Measurements from ENCODE around the gene SNX4.

Gene SNX4

GRCh38 chr3:125433611-125434041 lies 86.4 kb downstream of the SNX4 start:
- 80% methylated on average over 6 of the region's 6 CpGs for WGBS
- H3K18ac ChIP-seq (ENCODE audit: low read depth in 1 of 2, low read length in 2 of 2) = no peak overlapping the region
- no peak overlapping the region for H3K4me3 ChIP-seq (ENCODE audit: insufficient read depth in 1 of 2, low read depth in 1 of 2, low read length in 2 of 2)
- no peaks in the 10 kb centered on the region for H3K9me3 ChIP-seq (ENCODE audit: control insufficient read depth, low read length)
- H2AK5ac ChIP-seq (ENCODE audit: low read length, severe bottlenecking) = no peak overlapping the region
- H3K4me2 ChIP-seq (ENCODE audit: low read length, poor library complexity, severe bottlenecking) = no peak overlapping the region
- no peak overlapping the region for H4K91ac ChIP-seq (ENCODE audit: low read length)
- no peak overlapping the region for H3K9ac ChIP-seq (ENCODE audit: low read length)
- H2BK12ac ChIP-seq (ENCODE audit: low read length in 2 of 2) = no peak overlapping the region
- H3K27ac ChIP-seq (ENCODE audit: low read length, poor library complexity, severe bottlenecking) = no peak overlapping the region
- H3K79me1 ChIP-seq (replicated peaks; ENCODE audit: low read length, poor library complexity, severe bottlenecking) = no peaks in the 10 kb centered on the region
- H3K27me3 ChIP-seq (ENCODE audit: control insufficient read depth in 1 of 2, insufficient read depth in 1 of 2, low read length in 2 of 2) = no peaks in the 10 kb centered on the region
- no peak overlapping the region for H3K4ac ChIP-seq (ENCODE audit: low read depth in 1 of 2, low read length in 2 of 2)
- H2BK120ac ChIP-seq (ENCODE audit: low read depth, low read length) = no peak overlapping the region
- H4K8ac ChIP-seq (ENCODE audit: low read length) = no peak overlapping the region
- no peak for DNase-seq
- H2BK15ac ChIP-seq (ENCODE audit: low read depth, poor library complexity, severe bottlenecking) = no peak overlapping the region
- no peaks in the 10 kb centered on the region for H3K36me3 ChIP-seq (ENCODE audit: control insufficient read depth in 1 of 2, insufficient read depth in 2 of 2, low read depth in 1 of 2, low read length in 2 of 2)
- no peak overlapping the region for H3K14ac ChIP-seq (ENCODE audit: low read length in 2 of 2)
- H3K4me1 ChIP-seq (ENCODE audit: control insufficient read depth, insufficient read depth, low read depth, low read length) = peaks cover 1% of the 10 kb centered on the region
- H3K23ac ChIP-seq (ENCODE audit: low read length in 2 of 2) = no peak overlapping the region
- no peak overlapping the region for H2AFZ ChIP-seq (ENCODE audit: low read depth, low read length)
- H2BK5ac ChIP-seq (ENCODE audit: low read depth, low read length, poor library complexity, severe bottlenecking) = no peak overlapping the region

GRCh38 chr3:125433091-125433534 lies 86.9 kb downstream of the SNX4 start:
- H2AFZ ChIP-seq (ENCODE audit: low read depth, low read length) = no peak overlapping the region
- no peak overlapping the region for H3K4me3 ChIP-seq (ENCODE audit: insufficient read depth in 1 of 2, low read depth in 1 of 2, low read length in 2 of 2)
- no peaks in the 10 kb centered on the region for H3K27me3 ChIP-seq (ENCODE audit: control insufficient read depth in 1 of 2, insufficient read depth in 1 of 2, low read length in 2 of 2)
- H3K23ac ChIP-seq (ENCODE audit: low read length in 2 of 2) = no peak overlapping the region
- no peak overlapping the region for H4K91ac ChIP-seq (ENCODE audit: low read length)
- no peak overlapping the region for H2AK5ac ChIP-seq (ENCODE audit: low read length, severe bottlenecking)
- no peaks in the 10 kb centered on the region for H3K4me1 ChIP-seq (ENCODE audit: control insufficient read depth, insufficient read depth, low read depth, low read length)
- H3K27ac ChIP-seq (ENCODE audit: low read length, poor library complexity, severe bottlenecking) = no peak overlapping the region
- H3K36me3 ChIP-seq (ENCODE audit: control insufficient read depth in 1 of 2, insufficient read depth in 2 of 2, low read depth in 1 of 2, low read length in 2 of 2) = no peaks in the 10 kb centered on the region
- H2BK12ac ChIP-seq (ENCODE audit: low read length in 2 of 2) = no peak overlapping the region
- DNase-seq = no peak
- no peak overlapping the region for H3K4me2 ChIP-seq (ENCODE audit: low read length, poor library complexity, severe bottlenecking)
- H3K9me3 ChIP-seq (ENCODE audit: control insufficient read depth, low read length) = no peaks in the 10 kb centered on the region
- 85% methylated on average over 6 of the region's 6 CpGs for whole genome bisulfite sequencing
- H4K8ac ChIP-seq (ENCODE audit: low read length) = no peak overlapping the region
- no peak overlapping the region for H2BK5ac ChIP-seq (ENCODE audit: low read depth, low read length, poor library complexity, severe bottlenecking)
- H3K14ac ChIP-seq (ENCODE audit: low read length in 2 of 2) = no peak overlapping the region
- H3K18ac ChIP-seq (ENCODE audit: low read depth in 1 of 2, low read length in 2 of 2) = no peak overlapping the region
- no peak overlapping the region for H3K9ac ChIP-seq (ENCODE audit: low read length)
- H2BK120ac ChIP-seq (ENCODE audit: low read depth, low read length) = no peak overlapping the region
- no peaks in the 10 kb centered on the region for H3K79me1 ChIP-seq (replicated peaks; ENCODE audit: low read length, poor library complexity, severe bottlenecking)
- H3K4ac ChIP-seq (ENCODE audit: low read depth in 1 of 2, low read length in 2 of 2) = no peak overlapping the region
- H2BK15ac ChIP-seq (ENCODE audit: low read depth, poor library complexity, severe bottlenecking) = no peak overlapping the region

GRCh38 chr3:125431912-125432790 lies 87.9 kb downstream of the SNX4 start:
- no peak overlapping the region for H2AFZ ChIP-seq (ENCODE audit: low read depth, low read length)
- peak; percentile 17 for DNase-seq
- no peak overlapping the region for H2BK15ac ChIP-seq (ENCODE audit: low read depth, poor library complexity, severe bottlenecking)
- H3K18ac ChIP-seq (ENCODE audit: low read depth in 1 of 2, low read length in 2 of 2) = no peak overlapping the region
- H3K14ac ChIP-seq (ENCODE audit: low read length in 2 of 2) = no peak overlapping the region
- no peak overlapping the region for H3K9ac ChIP-seq (ENCODE audit: low read length)
- H4K8ac ChIP-seq (ENCODE audit: low read length) = no peak overlapping the region
- 85% methylated on average over 4 of the region's 5 CpGs for WGBS
- no peaks in the 10 kb centered on the region for H3K27me3 ChIP-seq (ENCODE audit: control insufficient read depth in 1 of 2, insufficient read depth in 1 of 2, low read length in 2 of 2)
- no peak overlapping the region for H2BK12ac ChIP-seq (ENCODE audit: low read length in 2 of 2)
- no peaks in the 10 kb centered on the region for H3K4me1 ChIP-seq (ENCODE audit: control insufficient read depth, insufficient read depth, low read depth, low read length)
- H3K27ac ChIP-seq (ENCODE audit: low read length, poor library complexity, severe bottlenecking) = no peak overlapping the region
- H3K79me1 ChIP-seq (replicated peaks; ENCODE audit: low read length, poor library complexity, severe bottlenecking) = no peaks in the 10 kb centered on the region
- H3K4ac ChIP-seq (ENCODE audit: low read depth in 1 of 2, low read length in 2 of 2) = no peak overlapping the region
- no peak overlapping the region for H2BK120ac ChIP-seq (ENCODE audit: low read depth, low read length)
- no peak overlapping the region for H3K4me3 ChIP-seq (ENCODE audit: insufficient read depth in 1 of 2, low read depth in 1 of 2, low read length in 2 of 2)
- H3K9me3 ChIP-seq (ENCODE audit: control insufficient read depth, low read length) = no peaks in the 10 kb centered on the region
- H3K23ac ChIP-seq (ENCODE audit: low read length in 2 of 2) = no peak overlapping the region
- no peaks in the 10 kb centered on the region for H3K36me3 ChIP-seq (ENCODE audit: control insufficient read depth in 1 of 2, insufficient read depth in 2 of 2, low read depth in 1 of 2, low read length in 2 of 2)
- no peak overlapping the region for H4K91ac ChIP-seq (ENCODE audit: low read length)
- H3K4me2 ChIP-seq (ENCODE audit: low read length, poor library complexity, severe bottlenecking) = no peak overlapping the region
- no peak overlapping the region for H2BK5ac ChIP-seq (ENCODE audit: low read depth, low read length, poor library complexity, severe bottlenecking)
- H2AK5ac ChIP-seq (ENCODE audit: low read length, severe bottlenecking) = no peak overlapping the region

- no peak overlapping the region for H3K4me3 ChIP-seq (ENCODE audit: insufficient read depth in 1 of 2, low read depth in 1 of 2, low read length in 2 of 2)
- H4K91ac ChIP-seq (ENCODE audit: low read length) = no peak overlapping the region
- no peak overlapping the region for H3K27ac ChIP-seq (ENCODE audit: low read length, poor library complexity, severe bottlenecking)
- no peak overlapping the region for H3K4me2 ChIP-seq (ENCODE audit: low read length, poor library complexity, severe bottlenecking)
- no peak overlapping the region for H2AK5ac ChIP-seq (ENCODE audit: low read length, severe bottlenecking)
- no peaks in the 10 kb centered on the region for H3K79me1 ChIP-seq (replicated peaks; ENCODE audit: low read length, poor library complexity, severe bottlenecking)
- H2BK15ac ChIP-seq (ENCODE audit: low read depth, poor library complexity, severe bottlenecking) = no peak overlapping the region
- H3K9ac ChIP-seq (ENCODE audit: low read length) = no peak overlapping the region
- H2AFZ ChIP-seq (ENCODE audit: low read depth, low read length) = no peak overlapping the region
- H3K14ac ChIP-seq (ENCODE audit: low read length in 2 of 2) = no peak overlapping the region
- H3K18ac ChIP-seq (ENCODE audit: low read depth in 1 of 2, low read length in 2 of 2) = no peak overlapping the region
- H3K4me1 ChIP-seq (ENCODE audit: control insufficient read depth, insufficient read depth, low read depth, low read length) = no peaks in the 10 kb centered on the region
- no peaks in the 10 kb centered on the region for H3K9me3 ChIP-seq (ENCODE audit: control insufficient read depth, low read length)
- H3K4ac ChIP-seq (ENCODE audit: low read depth in 1 of 2, low read length in 2 of 2) = no peak overlapping the region
- WGBS = 94% methylated on average over 2 of the region's 2 CpGs
- H2BK120ac ChIP-seq (ENCODE audit: low read depth, low read length) = no peak overlapping the region
- no peak for DNase-seq
- H3K23ac ChIP-seq (ENCODE audit: low read length in 2 of 2) = no peak overlapping the region
- no peaks in the 10 kb centered on the region for H3K36me3 ChIP-seq (ENCODE audit: control insufficient read depth in 1 of 2, insufficient read depth in 2 of 2, low read depth in 1 of 2, low read length in 2 of 2)
- no peaks in the 10 kb centered on the region for H3K27me3 ChIP-seq (ENCODE audit: control insufficient read depth in 1 of 2, insufficient read depth in 1 of 2, low read length in 2 of 2)
- no peak overlapping the region for H2BK12ac ChIP-seq (ENCODE audit: low read length in 2 of 2)
- no peak overlapping the region for H2BK5ac ChIP-seq (ENCODE audit: low read depth, low read length, poor library complexity, severe bottlenecking)
- no peak overlapping the region for H4K8ac ChIP-seq (ENCODE audit: low read length)
These were observed 88.6 kb downstream of the SNX4 start for GRCh38 chr3:125431391-125431790.

Data from mesenchymal stem cell (in vitro differentiated cells and primary cell).